Fibroblast of villous mesenchyme (primary cell): ENCODE data around the gene TRPM6. TPM values are rescaled to one million over a fixed set of nuclear protein-coding genes. Genes with fewer than 3 reads are reported as not detected.
"Not testable (repeated sequence)": the region's sequence is repeated elsewhere in the genome, so short reads cannot be mapped to it uniquely, and the experiment has no call there.

ENCODE experiments used
- DNase-seq: peaks from one replicate; pipeline ENCODE4 v3.0.0-alpha.2; 2010; ENCODE audit warnings: low read depth
- H3K4me3 ChIP-seq: 2 replicates; pipeline ENCODE4 v1.5.1; 2011; ENCODE audit warnings: low read depth, mild to moderate bottlenecking, low read length
- total RNA-seq: library from RNA; depleted of rRNA; stranded (reverse); fragments of >200 nt; gene quantifications from 2 replicates; pipeline ENCODE4 v1.2.3, GENCODE V29; 2012
- TF ChIP-seq, protein P1 (sequence below): IDR thresholded peaks from 2 replicates; pipeline ENCODE4 v1.5.1; 2012; ENCODE audit warnings: low read depth, mild to moderate bottlenecking, low read length; ENCODE audit not compliant: insufficient read depth

Gene TRPM6
- total RNA-seq, 1 donor, result under 0.01 TPM

DNA sequence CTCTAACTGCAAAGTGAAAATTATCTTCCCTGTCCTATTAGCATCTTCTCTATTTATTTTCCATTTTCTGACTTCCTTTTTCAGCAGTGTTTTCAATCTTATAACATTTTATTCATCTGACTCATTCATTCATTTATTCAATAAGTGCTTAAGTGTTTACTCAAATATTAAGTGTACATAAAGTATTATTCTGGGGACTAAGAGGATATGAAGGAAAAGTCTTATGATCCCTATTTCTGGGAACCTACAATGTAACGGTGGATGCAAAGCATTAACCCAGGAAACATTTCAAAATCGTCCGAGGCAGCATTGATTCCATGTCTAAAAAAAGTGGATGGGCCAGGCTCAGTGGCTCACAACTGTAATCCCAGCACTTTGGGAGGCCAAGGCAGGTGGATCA is 19.4 kb upstream of the TRPM6 start:
- TF ChIP-seq, protein P1, sequence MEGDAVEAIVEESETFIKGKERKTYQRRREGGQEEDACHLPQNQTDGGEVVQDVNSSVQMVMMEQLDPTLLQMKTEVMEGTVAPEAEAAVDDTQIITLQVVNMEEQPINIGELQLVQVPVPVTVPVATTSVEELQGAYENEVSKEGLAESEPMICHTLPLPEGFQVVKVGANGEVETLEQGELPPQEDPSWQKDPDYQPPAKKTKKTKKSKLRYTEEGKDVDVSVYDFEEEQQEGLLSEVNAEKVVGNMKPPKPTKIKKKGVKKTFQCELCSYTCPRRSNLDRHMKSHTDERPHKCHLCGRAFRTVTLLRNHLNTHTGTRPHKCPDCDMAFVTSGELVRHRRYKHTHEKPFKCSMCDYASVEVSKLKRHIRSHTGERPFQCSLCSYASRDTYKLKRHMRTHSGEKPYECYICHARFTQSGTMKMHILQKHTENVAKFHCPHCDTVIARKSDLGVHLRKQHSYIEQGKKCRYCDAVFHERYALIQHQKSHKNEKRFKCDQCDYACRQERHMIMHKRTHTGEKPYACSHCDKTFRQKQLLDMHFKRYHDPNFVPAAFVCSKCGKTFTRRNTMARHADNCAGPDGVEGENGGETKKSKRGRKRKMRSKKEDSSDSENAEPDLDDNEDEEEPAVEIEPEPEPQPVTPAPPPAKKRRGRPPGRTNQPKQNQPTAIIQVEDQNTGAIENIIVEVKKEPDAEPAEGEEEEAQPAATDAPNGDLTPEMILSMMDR, result no peak
- no peak overlapping the region for H3K4me3 ChIP-seq
- DNase-seq, result no peak

DNA sequence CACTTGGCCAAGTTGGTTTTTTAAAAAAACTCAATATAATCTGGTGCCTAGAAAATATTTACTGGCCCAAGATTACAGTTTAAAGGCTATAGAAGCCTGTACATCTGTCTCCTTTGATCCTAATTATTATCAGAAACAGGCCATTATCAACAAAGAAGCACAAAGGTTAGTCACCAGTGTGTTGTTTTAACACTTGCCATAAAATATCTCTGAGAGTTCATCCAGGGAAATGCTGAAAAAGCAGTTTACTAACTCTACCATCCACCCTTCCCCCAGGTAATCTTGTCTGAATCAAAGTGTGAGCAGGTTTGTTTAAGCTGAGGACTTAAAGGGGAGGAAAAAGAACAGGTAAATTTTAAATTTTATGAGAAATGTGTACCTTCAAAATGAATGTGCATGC is 13.3 kb upstream of the TRPM6 start:
- DNase-seq, result no peak
- TF ChIP-seq, protein P1, result no peak

DNA sequence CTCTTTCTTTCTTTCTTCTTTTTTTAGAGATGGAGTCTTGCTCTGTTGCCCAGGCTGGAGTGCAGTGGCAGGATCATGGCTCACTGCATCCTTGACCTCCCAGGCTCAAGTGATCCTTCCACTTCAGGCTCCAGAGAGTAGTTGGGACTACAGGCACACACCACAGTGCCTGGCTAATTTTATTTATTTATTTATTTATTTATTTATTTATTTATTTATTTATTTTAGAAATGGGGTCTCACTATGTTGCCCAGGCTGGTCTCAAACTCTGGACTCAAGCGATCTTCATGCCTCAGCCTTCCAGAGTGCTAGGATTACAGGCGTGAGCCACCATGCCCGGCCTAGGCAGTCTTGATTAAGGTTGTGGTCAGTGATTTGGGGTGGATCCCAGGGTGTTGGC is 728 bp upstream of the TRPM6 start:
- H3K4me3 ChIP-seq, DNase-seq: not testable (repeated sequence)

More for the DNA sequence above, 13.3 kb upstream of the TRPM6 start:
- no peak overlapping the region for H3K4me3 ChIP-seq

DNA sequence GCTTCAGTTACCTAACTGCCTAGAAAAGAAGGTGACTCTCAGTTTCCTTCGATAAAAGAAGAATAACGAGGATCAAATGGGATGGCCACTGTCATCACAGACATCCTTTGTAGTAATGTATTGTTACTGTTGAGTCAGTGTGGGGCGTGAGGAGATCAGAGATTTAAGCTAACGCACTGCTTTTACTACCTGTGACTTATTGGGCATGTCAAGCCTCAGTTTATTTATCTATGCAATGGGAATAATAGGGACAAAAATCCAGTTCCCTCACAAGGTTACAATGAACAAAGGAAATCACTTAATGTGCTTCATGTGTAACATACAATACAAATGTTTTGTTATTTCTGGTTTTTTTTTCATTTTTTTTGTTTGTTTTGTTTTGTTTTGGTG is 255 bp upstream of the TRPM6 start:
- DNase-seq, result no peak
- no peak overlapping the region for H3K4me3 ChIP-seq
- TF ChIP-seq, protein P1, result no peak

DNA sequence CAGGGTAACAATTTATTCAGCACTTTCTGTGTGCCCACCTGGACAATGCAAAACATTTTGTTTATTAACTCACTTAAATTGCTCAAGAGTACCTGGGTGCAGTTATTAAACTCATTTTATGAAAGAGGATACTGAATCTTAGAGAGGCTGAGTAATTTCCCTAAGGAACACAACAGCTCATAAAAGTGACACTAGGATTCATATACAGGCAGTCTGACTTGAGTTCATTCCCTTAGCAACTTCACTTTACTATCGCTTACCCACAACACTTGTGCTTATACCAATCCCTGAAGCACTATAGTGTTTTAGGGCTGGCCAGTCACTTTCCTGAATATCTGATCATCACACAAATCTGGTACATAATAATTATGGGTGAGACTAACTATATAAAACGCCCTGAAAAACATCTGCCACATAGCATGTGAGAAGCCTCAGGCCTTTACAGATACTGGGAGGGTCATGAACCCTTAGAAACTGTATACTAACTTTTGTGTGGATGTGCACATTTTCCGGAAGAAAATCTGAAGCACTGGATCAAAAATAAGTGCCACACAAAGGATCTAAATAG is 11.3 kb downstream of the TRPM6 start:
- TF ChIP-seq, protein P1, result no peak
- DNase-seq, result no peak
- no peak overlapping the region for H3K4me3 ChIP-seq

DNA sequence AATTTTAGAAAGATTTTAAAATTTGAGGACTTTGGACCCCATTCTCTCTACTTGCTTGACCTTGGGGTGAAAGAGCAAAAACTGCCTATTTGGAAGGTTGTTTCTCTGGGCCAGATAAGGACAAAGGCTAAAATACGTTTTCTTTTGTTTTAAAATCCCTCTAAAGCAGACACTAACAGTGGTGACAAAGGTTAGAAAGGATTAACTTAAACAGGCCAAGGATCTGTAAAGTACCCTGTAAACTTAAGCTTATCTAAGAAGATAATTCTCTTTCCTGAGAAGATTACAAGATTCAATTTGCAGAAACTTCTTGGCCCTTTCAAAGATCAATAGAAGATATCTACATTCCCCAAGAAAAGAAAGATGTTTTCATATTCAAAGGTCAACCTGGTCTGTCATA is 12.1 kb downstream of the TRPM6 start:
- TF ChIP-seq, protein P1, result no peak
- DNase-seq, result no peak
- H3K4me3 ChIP-seq, result no peak overlapping the region

DNA sequence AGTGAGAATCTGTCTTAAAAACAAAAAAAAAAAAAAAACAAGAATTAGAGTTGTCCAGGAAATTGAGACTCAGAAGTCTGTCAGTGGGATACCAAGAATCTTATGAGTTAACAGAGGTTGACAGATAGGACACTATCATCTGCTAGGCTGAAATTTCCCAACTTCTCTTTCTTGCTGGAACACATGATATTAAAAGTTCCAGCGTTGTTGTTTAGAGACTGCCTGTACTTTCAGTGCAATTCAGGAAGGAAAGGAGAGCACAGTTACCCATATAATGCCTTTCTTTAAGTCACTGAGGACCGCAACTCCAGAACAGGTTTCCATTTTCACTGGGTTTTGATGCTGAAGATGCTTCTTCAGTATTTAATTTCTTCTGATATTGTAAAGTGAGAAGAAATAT is 13.5 kb downstream of the TRPM6 start:
- H3K4me3 ChIP-seq, result no peak overlapping the region
- TF ChIP-seq, protein P1, result no peak
- no peak for DNase-seq
